8988T (cell line): Measurements from ENCODE around the gene CYP27B1.
"Not testable (repeated sequence)": the region's sequence is repeated elsewhere in the genome, so short reads cannot be mapped to it uniquely, and the experiment has no call there.

Experiments used
- DNase-seq: peaks from one replicate; pipeline ENCODE4 v3.0.0; 2011

CYP27B1 gene

GRCh38 chr12:57719777-57720605 is 46.9 kb downstream of the CYP27B1 start:
- no peak for DNase-seq

GRCh38 chr12:57718641-57719528 is 48.0 kb downstream of the CYP27B1 start:
- DNase-seq, result no peak

GRCh38 chr12:57717846-57718640 is 48.8 kb downstream of the CYP27B1 start:
- no peak for DNase-seq

- DNase-seq, result no peak
These were observed 49.7 kb downstream of the CYP27B1 start for GRCh38 chr12:57717131-57717530.

DNA sequence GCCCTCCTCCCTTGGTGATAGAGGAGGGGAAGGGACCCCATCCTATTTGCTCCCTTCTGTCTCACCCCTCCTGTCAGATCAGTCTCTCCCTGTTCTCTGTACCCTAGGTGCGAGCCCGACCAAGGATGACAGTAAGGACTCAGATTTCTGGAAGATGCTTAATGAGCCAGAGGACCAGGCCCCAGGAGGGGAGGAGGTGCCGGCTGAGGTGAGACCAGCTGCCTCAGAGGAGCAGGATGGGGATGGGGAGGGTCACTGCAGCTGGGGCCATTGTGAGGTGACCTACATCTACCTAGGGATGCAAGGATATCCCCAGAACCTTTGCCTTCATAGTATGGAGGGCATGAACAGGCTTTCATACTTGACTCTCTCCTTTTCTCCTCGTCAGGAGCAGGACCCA is 50.6 kb downstream of the CYP27B1 start:
- DNase-seq, result no peak

GRCh38 chr12:57715786-57716185 is 51.1 kb downstream of the CYP27B1 start:
- DNase-seq, result no peak

DNA sequence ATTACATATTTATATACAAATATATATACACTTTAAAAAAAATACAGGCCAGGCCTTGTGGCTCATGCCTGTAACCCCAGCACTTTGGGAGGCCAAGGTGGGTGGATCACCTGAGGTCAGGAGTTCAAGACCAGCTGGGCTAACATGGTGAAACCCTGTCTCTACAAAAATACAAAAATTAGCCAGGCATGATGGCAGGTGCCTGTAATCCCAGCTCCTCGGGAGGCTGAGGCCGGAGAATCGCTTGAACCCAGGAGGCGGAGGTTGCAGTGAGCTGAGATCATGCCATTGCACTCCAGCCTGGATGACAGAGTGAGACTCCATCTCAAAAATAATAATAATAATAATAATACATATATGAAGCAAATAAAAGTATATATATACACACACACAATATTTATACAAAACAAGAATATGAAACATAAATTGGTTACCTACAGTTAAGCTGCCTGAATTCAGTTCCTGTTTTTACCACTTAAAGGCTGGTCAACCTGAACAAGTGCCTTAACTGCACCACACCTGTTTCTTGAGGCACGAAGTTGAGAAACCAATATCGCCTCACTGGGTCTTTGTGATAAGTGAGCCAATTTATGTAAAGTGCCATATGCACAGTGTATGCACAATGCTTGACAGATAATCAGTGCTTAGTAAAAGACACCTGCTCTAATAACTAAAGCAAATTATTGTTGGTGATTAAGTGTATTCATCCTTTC is 51.7 kb downstream of the CYP27B1 start:
- not testable (repeated sequence) for DNase-seq

DNA sequence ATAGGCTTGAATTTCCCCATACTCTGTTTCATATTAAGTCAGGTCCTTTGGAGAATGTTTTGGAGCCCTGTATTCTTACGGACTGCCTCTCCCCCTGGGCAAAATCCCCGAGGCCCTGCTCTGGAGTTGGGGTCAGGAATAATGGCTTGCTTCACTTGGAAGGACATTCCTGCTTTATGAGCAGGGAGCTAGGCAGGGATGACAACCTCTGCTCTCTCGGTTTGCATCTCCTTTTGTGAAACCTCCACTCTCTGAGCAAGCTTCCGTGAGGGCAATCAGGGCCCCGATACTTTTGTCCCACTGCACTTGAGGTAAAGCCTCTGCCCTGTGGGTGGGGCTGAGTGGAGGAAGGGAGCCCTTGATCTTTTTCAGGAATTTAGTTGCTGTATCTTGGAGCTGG is 53.7 kb downstream of the CYP27B1 start:
- no peak for DNase-seq

DNA sequence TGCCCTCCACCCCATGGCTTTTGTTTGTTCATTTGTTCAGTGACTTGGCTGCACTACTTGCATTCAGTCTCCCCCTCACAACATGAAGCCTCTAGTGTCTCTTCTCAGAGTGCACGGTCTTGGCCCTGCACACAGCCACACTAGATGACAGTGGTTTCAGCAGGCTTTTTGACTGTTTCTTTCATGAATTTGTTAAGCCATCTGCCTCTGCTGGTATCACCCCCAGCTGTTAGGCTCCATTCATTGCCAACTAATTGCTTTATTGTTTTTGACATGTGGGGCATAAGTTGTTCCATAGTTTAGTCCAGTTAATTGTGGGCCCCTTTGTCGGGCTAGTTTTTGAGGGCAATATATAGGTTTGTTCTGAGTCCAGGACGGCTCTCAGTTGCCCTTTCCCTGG is 54.2 kb downstream of the CYP27B1 start:
- no peak for DNase-seq
